Skin of body (tissue), 2 donors: Measurements from ENCODE around the gene DDX5. TPM values are rescaled to one million over a fixed set of nuclear protein-coding genes. Genes with fewer than 3 reads are reported as not detected.
"Not testable (repeated sequence)": the region's sequence is repeated elsewhere in the genome, so short reads cannot be mapped to it uniquely, and the experiment has no call there.

Source experiments
- DNase-seq: peaks from one replicate; lab custom pipeline; 2025; lab: John Stamatoyannopoulos, UW
- total RNA-seq: library from RNA; depleted of rRNA; stranded (reverse); fragments of >200 nt; gene quantifications from one replicate; pipeline ENCODE4 v1.2.3, GENCODE V29; 2014

The DDX5 gene
- total RNA-seq, 1 donor from 2014 or later = 423 TPM

DNA sequence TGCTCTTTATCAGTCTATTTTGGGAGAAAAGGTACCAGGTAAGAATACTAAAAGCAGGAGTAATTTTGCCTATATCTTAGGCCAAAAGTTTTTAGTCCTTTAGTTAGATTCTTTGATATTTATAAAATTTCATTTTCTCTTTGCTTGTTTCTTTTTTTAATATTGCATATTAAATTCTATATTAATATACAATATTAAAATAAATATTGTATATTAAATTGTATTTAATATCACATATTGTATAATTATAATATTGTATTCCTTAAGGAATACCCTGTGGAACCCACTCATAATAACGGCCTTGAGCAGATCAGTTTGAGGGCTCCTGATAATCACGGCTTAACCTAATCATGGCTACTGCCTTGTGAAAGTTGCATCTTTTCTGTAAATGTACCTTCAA lies 2.6 kb upstream of the DDX5 start:
- DNase-seq = no peak

DNA sequence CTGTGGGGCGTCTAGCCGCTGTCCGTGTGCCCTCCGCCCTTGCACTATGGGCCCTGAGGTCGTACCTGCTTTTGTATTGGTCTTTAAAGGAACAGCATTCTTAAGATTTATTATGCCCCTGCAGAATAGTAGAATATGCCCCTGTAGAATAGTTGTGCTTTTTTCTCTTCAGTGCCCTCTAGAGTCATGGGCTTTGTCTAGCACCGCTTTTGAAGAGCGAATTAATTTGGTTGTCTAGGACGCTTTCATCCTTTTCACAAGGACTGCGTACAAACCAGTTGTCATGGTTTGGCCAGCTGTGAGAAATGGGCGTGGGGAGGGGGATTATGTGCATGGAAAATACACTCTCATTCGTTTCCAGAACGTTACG lies 1.3 kb upstream of the DDX5 start:
- peak; percentile 87 for DNase-seq

DNA sequence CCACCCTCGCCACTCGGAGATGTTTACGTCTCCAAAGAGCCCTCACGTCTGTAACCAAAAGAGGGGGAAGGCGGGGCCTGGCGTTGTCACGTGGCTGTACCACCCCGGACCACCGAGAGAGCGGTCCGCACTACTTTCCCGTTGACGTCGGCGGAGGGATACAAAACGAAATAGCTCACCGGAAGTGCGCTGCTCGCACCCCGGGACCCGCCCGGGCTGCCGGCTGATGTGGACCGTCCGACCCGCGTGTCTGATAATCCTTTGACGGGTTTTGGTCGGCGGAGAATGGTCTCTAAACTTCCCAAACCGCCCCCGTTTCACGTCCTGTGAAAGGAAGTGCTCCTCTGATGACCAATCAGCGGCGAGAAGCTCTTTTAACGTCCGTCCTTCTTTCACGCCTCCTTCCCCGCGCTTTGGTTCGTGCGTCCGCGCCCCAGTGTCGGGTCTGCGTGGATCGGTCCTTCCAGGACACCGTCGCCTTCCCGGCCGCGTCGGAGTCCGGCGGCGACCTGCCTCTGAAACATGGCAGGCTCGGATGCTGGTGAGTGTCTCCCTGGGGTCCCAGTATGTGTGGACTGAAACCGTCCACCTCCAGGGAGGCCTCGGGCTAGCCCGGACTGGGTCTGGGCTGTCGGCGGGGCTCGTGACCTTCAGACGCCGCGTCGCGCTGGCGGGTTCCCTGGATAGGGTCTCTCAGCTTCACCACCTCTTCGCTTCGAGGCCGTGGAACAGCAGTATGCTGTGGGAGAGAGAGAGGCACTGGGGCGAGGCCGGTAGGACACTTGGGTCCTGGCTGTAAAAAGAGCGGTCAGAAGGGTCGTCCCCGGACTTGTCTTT lies 705 bp upstream of the DDX5 start, which contains the start of gene CEP95:
CEP95 (plus strand) TSS at position 402 of the 837 bp plus-strand sequence; CDS start at position 523, 121 bp downstream.
- DNase-seq = peak; percentile 99

DNA sequence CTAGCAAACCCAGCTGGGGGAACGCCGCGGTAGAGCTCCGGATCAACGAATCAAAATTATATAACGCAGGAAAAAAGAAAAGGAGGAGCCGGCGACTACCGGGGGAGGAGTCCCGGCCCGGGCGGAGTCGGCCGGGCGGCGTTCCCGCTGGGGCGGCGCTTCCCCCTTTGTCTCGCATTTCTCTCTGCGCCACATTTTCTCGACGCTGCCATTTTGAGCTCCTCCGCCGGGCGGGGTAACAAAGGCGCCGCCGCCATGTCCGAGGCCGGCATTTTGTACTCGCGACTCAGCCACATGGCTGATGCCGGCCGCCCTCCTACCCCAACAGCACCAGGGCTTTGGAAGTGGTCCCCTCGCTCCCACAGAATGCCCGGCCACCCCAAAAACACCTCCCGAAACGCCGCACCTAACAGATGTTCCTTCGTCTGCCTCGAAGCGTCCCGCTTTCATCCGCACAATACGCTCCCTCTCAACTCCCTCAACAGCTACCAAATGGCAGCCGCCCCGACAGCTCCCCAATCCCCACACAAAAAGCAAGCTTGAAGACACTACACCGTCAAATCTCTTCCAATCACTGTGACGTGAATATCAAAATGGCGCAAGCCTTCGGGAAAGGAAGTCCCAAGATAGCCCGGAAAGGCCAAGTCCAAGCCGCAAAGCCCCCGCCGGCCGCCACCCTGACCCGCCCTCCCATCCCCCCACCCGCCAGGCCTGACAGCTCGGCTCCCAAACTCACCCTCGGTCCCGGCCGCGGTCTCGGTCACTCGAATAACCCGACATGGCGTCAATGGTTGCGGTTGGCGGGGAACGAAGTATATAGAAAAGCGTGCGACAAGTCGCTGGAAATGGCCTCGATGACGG lies 519 bp downstream of the DDX5 start:
- peak; percentile 93 for DNase-seq

DNA sequence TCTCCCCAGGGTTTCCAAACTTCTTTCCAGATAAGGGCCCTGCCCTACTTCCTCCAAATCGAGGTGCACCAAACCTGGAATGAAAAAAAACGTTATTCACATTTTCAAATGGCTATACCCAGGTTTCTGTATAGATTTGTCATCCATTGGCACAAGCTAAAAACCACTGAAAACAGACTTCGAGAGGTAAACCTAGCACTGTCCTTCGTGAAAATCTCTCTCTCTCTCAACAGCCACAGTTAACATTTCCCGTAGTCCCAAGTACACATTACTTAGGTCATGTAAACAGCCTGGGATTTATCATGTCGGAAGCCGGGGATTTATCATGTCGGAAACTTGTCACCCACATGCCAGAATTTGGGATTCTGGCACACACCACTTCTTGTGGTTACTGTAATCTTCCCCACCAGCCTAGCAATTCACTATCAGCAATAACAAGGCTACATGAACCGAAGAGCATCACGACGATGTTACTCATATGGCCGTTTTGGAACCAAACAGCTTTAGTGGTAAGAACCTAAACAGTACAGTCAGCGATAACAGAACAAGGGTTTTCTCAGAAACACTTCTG lies 1.2 kb downstream of the DDX5 start:
- DNase-seq = peak; percentile 74

DNA sequence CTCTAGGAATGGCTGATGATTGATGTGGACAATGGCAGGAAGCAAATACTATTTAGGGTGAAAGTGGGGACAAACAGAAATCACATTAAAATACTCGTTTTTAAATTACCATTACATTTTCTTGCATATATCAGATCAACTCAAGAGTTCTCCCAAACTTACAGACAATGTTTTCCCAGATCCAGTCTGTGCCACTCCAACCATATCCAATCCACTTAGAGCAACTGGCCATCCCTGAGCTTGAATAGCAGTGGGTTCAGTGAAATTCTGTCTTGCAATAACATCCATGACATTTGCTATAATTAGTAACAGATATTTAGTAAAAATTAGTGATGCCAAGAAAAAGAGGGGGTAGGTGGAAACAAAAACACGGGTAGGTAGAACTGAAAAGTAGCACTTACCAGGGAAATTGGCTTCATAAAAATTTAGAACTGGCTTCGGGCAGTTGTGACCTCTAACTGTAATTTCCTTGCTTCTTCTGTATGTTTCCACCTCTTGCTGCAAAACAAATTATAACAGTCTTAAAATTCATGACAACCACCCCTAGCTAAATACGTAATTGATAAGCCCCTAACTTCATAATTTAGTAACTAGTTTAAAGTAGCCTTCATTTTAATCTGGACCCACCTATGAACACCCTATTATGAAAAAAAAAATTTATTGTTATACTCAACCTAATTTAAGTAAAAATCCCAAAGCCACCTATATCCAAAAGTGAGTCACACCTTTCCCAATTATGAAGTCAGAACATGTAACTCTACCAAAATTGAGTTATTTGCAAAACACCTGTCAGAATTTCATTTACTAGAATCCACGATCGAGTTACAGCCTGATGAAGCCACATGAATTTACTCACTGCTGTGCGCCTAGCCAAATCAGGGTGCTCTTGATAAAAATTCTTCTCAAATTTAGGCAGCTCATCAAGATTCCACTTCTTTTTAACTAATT lies 2.0 kb downstream of the DDX5 start:
- DNase-seq = no peak

DNA sequence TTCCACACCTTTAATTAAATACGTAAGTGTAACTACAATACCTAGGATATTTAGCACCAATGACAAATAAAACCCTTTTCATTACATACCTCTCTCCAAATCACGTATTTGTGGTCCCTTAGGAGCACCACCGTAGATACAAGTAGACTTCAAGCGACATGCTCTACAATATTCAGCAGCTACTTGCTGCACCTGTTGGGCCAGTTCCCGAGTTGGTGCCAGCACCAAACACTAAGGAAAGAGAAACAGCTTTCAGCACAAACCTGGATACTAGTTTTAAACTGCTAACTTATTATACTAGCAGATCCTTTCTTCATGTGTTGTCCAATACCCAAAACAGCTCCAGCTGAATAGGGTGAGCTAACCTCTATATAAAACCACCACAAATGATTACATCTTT lies 2.7 kb downstream of the DDX5 start:
- DNase-seq = no peak

DNA sequence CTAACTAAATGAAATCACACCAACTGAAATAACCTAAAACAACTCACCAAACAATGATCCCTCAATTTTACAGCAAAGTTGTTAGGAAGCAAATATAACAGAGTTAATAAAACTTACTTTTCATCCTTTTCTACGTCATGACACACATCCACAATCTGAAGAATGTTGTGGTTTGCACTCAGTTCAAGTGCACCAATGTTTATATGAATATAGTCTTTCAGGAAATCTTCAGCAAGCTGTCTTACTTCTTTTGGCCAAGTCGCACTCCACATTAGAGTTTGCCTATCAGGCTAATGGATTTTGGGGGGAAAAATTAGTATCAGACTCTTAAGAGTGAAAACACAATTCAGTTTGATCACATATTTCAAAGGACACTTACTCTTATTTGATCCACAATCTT lies 3.3 kb downstream of the DDX5 start:
- DNase-seq = no peak

DNA sequence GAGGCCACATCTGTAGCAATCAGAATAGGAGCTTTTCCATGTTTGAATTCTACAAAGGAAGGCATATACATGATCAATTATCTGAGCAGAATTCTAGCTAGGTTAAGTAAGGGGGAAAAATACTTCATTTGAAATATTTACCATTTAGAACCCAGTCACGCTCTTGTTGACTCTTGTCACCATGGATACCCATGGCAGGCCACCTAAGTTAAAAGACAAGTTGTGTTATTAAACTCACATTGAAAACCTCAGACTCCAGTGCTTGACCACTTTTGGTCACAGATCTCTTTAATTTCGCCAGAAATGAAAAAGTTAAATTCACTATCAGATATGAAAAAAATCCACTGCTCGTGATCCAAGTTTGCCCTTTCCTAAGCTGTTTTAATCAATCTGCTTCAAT lies 4.1 kb downstream of the DDX5 start:
- no peak for DNase-seq

DNA sequence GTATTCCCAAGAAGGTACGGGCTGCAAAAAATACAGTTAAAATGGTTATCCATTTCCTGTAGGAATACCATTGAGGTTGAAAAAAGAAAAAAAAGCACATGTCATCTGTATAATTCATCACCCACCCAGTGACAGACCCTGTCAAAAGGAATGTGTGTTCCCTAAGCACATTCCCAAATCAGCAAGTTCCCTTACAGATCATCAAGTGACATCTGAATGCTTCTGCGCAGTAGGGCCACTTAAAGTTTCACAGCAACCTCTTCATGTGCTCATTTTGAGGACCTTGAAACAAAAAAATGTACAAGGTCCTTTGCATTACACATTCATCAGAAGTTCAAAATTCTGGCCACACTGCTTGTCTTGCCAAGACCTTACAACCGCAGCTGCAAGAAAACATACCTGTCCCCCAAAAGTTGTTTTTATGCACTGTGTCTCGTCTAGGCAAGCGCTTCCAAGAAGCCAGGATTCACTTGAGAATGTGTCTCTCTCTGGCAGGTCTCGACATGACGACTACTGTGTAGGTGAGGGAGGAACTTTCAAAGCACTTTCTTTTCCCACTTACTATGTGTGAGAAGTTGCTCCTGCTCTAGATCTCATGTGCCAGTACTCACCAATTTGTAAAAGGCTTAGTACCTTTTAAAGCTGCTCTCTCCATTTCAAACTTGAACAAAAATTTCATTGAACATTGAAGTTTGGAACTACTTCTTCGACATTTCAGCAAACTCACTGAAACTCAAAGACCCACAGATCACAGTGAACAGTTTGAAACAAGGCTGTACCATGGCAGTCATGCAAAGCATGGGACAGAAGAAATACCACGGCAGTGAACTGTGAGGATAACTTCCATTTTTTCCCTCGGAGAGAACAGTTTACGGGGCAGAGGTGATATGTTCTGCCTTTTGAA lies 5.0 kb downstream of the DDX5 start:
- DNase-seq = no peak

DNA sequence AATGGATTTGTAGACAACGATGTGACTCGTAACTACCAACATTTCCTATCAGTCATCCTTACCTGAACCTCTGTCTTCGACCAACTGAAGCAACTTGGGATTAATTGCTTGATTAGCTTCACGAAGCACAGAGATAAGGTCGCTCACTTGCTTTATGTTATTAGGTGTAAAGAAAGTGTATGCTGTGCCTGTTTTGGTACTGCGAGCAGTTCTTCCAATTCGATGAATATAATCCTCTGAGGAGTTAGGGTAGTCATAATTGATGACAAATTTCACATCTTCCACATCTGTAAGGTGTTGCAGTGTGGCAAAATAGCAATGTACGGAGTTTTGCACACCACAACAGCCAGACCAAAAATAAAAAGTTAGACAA lies 5.6 kb downstream of the DDX5 start:
- no peak for DNase-seq

DNA sequence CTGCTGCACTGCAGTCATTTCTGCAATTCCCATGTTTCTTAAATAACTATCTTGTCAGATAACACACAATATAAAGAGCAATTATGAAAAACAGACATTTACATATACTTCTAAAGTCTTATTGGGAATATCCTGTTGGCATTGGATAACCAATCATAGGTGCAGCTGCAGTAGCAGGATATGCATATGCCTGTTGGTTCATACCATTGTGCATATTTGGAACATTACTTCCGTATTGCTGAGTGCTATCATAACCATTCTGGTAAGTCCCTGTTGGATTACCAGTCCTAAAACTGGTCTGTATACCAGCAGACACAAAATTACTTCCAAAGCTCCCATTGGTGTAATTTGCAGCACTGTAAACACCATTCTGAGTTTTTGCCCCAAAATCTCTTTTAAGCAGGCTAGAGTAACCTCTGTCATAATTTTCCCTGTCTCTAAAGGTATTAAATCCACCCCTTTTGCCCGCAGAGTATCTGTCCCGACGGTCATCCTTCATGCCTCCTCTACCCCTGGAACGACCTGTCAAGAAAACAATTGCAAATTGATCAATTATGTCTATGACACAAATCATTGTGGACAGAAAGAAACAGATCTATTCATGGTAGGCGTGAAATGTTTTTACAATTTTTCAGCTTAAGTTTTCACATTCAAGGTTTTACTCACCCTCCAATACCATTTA lies 6.1 kb downstream of the DDX5 start:
- no peak for DNase-seq

DNA sequence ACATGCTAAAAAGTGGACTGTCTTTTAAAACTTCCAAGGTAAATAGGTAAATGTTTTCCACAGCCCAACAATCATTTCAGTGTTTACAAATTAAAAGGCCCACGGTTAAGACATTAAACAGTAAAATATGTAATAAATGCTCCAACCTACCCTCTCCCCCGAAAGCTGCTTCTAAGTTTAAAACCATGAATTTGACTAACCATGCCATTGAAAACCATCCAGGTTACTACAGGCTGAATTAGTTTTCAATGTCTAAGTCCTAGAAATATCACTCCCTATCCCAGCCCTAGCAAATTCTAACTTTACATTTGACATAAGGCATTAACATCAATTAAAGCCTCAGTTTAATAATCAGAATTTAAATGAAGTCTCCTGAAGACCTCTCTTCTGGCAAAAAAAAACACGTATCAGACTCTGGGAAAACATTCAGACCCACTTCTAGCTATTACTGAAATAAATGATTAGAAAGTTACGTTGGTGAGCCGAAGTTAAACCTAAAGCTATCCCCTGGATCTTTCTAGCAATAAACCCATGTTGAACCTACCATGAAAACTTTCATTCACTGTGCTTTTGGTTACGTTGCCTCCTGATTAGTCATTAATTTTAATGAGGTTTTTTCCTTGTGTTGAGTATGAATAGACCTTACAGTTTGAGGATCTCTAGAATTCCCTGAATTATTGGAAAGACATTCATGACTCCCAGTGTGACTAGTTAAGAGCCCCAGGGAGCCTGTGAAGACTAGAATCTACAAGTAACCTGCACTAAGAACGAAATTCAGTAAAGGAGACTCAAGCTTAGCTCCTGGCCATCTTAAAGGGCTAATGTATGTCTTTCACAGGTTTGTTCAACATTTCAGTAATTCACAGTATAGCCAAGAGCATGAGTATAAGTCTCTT lies 7.5 kb downstream of the DDX5 start:
- DNase-seq = no peak

DNA sequence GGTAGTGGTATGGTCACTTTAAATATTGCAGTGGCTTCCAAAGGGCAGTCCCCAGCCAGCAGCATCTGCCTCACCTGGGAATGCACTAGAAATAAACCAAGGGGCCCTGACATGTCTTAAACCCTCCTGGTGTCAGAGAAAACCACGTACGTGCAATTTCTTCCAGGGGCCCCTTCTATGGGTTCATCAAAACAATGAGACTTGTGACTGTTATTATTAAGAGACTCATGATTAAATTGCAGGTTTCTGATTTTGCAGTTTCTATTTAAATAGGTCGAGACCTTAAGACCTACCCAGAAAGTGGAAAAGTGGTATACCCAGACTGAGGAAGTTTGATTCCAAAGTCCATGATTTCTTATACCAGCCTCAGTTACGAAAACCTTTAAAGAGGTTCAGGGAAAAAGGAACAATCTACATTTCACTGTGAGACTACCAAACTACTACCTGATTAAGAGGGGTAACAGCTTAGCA lies 8.5 kb downstream of the DDX5 start:
- no peak for DNase-seq

DNA sequence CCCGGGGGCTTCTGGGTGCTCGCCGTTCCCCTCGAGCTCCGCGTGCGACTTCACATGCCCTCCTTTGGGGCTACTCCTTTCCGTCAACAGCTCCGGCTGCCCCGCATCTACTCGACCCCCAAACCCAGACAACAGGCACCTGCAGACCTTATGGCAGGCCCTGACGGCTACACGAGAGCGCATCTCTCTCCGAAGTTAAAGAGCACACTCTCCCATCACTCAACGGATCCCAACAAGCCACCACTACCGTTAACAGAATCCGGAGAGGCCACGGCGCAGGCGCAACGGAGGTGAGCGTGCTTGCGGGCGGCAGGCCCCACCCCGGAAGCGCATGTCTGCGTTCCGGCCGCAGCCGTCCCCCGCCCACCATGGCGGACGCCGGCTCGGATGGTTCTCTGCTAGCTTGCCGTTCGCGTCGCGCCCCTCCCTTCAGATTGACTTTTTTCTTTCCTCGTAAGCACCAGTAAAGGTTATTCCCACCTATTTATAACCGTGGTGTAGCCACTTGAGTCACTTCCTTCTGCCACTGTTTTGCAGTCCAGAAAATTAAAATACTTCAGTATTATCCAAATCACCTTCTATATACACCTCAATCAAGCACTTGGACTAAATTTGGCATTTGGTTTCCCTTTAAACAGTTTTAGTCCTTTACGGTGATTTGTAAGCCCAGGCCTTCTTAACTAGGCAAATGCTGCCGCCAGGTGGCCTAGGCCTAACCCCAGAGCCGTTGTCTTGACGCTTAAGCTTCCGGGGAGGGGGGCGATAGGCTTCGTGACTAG lies 9.1 kb downstream of the DDX5 start, which contains the start of gene POLG2:
POLG2 (minus strand) TSS at position 269 of the 779 bp plus-strand sequence; CDS start at position 183, 86 bp downstream.
- peak; percentile 82 for DNase-seq

DNA sequence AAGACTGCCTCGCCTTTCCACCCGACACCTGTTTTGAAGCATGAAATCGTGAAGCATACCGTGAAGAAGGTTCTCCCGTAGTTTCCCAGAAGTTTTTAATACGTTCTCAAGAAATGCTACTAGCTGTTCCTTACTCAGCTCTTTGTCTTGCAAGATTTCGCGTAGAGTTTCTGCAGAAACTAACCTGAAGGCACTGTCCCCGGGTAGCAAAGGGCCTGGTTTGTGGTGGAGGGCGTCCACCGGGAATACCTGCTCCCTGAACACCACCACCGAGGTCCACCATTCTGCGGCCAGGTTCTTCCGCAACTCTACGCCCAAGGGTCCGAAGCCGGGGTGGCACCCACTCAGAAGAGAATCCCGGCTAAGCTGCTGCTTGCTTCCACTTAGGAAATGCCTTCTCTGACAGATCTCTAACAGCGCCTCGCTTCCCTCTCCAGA lies 9.7 kb downstream of the DDX5 start:
- no peak for DNase-seq

DNA sequence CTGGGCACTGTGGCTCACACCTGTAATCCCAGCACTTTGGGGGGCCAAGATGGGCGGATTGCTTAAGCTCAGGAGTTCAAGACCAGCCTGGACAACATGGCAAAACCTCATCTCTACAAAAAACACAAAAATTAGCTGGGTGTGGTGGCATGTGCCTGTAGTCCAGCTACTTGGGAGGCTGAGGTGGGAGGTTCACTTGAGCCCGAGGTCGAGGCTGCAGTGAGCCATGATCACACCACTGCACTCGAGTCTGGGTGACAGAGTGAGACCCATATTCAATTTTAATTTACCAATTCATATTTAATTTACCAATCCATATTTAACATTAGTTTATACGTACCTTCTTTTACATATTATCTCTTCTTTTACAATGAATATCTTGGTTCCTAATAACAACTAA lies 10.8 kb downstream of the DDX5 start:
- not testable (repeated sequence) for DNase-seq
